CD4-positive, alpha-beta T cell treated with Interleukin-4 for 4 hours (primary cell): ENCODE results near the gene KCNIP2.

Experiments used
- DNase-seq: peaks from one replicate; pipeline ENCODE4 v3.0.0-alpha.2; 2020

Gene KCNIP2

DNA sequence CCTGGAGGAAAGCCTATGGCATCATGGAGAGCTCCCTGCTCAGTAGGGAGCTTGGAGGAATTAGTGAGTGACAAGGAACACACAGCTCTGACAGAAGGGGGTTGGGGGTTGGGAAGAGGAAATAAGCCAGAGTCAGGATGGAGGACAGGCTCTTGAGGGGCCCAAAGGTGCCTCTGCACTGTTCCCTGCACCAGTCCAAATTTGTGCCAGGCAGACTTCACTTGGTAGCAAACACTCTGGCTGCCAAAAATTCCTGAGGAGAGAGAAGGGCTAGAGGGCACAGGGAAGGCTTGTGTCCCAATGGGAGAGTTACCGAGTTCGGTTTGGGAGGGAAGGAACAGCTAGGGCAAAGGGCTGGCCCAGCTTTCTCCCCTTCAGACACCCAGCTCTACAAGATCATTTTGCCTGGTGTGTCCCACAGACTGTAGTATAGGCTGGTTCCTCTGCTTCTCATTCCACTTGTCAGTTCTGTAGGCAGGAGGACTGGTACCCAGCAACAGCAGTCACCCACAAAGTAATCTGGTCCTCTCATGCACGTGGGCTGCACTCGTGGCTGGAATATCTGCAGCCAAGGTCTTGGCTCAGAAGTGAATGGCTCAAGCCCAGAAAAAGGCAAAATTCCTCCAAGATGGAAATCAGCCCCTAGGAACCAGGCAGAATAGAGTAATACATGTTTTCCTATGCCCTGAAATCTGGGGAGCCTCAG, 8.0 kb upstream of the KCNIP2 start:
- no peak for DNase-seq

- no peak for DNase-seq
Measured at GRCh38 chr10:101850749-101851148, 7.1 kb upstream of the KCNIP2 start.

DNA sequence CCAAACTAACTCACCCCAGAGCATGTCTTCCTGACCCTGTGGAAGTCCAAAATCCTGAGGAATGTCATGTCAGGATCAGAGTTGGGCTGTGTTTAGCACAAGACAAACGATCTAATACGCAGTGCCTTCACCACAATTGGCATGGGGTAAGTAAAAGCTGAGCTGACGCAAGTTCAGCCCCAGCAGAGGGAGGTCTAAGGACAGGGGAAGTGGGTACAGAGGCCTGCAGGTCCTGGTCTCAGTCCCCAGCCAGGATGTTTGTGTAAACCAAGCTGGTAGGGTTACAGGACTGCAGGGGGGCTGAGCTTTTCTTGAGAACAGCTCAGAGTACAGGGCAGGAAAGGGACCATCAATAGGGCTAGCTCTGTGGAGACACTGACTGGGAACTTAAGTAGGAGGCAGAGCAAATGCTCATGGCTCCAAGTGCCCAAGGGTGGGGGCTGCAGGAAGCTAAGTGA, 5.3 kb upstream of the KCNIP2 start:
- no peak for DNase-seq

- no peak for DNase-seq
Measured at GRCh38 chr10:101848408-101848807, 4.8 kb upstream of the KCNIP2 start.

DNA sequence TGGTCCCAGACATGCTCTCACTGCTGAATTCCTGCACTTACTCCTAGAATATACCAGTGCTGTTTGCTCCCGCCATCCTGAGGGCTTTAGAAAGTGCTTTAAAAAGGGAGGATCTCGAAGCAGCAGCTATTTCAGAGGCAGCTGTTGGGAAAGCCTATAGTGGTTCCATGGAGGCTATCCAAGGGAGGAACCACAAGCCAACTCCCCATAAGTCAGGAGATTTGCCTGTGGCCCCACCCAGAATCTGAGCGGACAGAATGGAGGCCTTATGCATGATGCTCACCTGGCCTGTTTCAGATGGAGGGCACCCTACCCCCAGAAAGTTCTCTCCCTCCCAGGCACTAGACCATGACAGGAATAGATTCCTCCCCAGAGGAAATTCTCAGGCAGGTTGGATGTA, 2.3 kb upstream of the KCNIP2 start:
- DNase-seq: no peak

DNA sequence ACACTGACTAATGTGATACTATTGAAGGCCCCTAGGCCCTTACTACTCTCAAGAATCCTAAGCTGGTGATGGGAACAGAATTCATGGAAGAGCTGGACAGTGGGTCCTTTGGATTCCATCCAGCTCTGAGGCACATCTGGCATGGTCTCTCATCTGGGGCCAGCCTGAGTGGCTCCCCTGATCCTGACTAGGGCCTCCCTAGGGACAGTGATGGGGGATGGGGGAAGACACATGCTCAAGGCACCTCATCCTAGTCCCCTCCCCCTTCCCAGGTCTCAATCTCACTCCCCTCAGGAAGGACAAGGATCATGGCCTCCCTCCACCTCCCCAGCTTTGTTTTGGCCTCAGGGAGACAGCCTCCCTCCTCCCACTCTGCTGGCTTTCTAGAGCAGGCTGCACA, 1.8 kb downstream of the KCNIP2 start:
- DNase-seq: no peak

GRCh38 chr10:101840741-101841453, 2.7 kb downstream of the KCNIP2 start:
- peak; percentile 75 for DNase-seq

GRCh38 chr10:101840102-101840684, 3.4 kb downstream of the KCNIP2 start:
- peak; percentile 28 for DNase-seq

DNA sequence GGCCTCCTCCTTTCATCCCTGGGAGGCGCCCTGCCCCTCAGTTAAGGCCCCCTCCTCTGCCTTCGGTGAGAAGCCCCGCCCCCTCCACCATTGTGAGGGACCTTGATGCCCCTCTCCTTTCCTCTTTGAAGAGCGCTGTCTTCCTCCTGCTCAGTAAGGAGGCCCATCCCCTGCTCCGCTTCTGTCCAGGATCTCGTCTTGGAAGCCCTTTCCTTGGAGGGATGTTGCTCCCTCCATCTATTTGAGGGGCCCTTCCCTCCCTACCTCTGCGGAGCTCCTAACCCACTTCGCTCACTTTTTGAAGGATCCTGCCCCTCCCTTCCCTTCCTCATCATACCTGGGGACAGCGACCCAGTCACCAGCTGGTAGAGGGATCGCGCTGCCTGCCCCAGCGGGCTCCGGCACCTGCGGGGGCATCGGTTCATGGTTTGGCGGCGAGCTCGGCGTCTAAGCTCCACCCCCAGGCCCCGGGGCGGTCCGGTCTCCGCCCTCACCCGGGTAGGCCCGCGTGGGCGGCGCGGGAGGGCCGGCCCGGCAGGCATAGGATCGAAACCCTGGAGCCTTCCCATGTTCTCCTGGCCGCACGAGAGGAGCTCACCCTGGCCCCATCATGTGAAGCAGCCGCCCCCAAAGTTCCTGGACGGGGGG, 4.1 kb downstream of the KCNIP2 start:
- peak; percentile 53 for DNase-seq

- no peak for DNase-seq
Measured at GRCh38 chr10:101839002-101839401, 4.6 kb downstream of the KCNIP2 start.

DNA sequence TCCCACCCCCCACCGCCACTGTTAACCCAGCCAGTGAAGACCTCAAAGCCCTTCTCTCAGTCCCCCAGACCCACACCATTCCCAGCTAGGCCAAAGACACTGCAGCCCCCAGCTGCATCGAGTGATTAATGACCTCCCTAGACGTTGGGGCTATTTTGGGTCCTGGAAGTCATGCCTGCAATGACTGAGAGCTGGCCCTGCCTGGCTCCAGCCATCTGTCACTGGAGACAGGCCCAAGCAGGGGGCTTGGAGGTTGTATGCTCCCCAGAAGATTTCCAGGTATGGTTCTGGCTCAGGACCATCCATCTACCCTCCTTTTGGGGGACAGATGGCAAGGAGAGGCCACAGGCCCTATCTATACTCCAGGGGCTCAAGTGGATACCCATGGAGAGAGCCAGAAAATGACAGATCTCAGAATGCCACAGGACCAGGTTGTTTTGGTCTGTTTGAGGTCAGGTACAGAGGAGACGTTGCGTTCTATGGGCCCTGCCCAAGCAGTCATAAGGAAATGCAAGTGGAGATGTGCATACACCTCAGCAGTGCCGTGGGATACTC, 5.1 kb downstream of the KCNIP2 start:
- DNase-seq: no peak

- no peak for DNase-seq
Measured at GRCh38 chr10:101837748-101838147, 5.9 kb downstream of the KCNIP2 start.

GRCh38 chr10:101835362-101835761, 8.2 kb downstream of the KCNIP2 start:
- no peak for DNase-seq

DNA sequence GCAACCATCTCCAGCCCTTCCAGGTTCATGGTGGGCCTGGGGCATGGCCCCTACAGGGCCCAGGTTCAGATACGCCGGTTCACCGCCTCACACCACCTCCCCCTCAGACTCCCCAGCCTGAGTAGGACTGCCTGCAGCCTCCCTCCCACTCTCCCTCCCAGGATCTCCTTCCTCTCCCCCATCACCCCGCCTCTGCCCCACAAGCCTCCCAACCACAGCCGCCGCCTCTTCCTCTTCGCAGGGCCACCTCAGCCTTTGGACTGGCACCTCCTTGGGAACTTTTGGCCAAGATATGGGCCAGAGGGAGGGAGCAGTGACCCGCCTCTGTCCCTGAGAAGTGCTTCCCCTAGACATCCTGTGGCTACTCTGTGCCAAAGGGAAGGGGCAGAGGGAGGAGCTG, 9.3 kb downstream of the KCNIP2 start:
- no peak for DNase-seq

DNA sequence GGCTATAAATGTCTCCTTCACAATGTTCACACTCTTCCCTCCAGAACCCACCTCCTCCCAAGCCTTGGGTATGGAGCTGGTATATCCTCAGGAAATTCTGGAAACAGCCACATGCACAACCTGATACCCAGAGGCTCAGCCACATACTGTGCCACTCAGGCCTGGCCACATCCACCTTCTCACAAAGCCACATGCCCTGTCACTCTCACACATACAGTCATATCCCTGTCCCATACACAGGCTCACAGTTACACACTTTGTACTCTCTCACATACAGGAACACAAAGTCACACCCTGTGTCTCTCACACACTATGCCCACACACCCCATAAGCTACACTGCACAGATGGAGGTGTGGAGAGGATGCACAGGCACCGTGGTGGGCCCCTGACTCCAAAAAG, 10.1 kb downstream of the KCNIP2 start:
- no peak for DNase-seq

DNA sequence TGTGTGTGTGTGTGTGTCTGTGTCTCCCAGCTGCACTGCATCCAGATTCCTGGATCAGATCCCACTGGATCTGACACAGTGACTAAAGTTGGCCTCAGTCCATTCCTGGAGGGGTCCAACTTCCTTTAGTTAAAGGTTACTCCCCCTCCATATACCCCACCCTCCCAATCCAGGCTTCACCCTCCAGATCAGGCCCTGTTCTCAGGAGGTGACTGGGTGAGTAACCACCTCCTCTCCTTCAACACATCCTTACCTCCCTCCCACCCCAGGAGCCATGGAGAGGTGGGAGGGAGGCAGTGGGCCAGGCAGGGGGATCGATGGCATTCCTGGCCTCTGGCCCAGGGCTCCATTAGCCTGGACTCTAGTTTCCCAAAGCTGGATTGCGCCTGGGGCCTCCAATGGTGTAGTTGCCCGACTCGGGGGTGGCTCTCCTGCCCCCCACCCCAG, 11.3 kb downstream of the KCNIP2 start:
- DNase-seq: no peak

DNA sequence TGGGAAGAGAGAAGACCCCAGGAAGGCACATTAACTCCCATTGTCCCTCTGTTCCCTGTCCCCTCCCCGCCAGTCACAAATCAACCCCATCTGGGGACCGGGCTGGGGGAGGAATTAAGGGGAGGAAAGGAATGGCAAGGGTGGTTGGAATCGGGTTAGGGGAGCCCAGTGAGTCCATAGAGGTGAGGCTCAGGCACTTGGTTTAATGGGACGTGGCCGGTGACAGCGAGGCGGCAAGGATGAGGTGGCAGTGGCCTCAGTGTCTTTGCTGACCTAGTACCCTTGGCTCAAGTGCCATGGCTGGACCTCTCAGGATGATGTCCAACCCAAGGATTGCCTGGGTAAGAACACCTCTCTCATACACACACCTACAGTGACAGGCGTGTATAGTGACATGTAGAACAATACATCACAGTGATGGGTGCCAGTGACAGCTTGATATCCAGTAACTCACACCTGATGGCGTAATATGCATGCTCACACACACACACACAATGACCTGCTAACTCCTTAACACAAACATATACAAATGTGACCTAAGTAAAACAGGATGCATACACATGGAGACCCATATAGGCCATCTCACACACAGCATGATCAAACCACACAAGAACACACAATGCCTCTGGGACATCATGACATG, 12.3 kb downstream of the KCNIP2 start:
- no peak for DNase-seq

- peak; percentile 96 for DNase-seq
Measured at GRCh38 chr10:101830322-101831168, 13.1 kb downstream of the KCNIP2 start.

- DNase-seq: peak; percentile 57
Measured at GRCh38 chr10:101829561-101830315, 13.9 kb downstream of the KCNIP2 start.

GRCh38 chr10:101828766-101829551, 14.6 kb downstream of the KCNIP2 start:
- DNase-seq: no peak
